ENCODE measurements around the gene LCORL. TPM values are rescaled to one million over a fixed set of nuclear protein-coding genes. Genes with fewer than 3 reads are reported as not detected.

Gene LCORL
- total and polyA plus RNA-seq, 2 of the 4 experiments (the other 2 are of a cell fraction), result 2.1 to 5.0 TPM

DNA sequence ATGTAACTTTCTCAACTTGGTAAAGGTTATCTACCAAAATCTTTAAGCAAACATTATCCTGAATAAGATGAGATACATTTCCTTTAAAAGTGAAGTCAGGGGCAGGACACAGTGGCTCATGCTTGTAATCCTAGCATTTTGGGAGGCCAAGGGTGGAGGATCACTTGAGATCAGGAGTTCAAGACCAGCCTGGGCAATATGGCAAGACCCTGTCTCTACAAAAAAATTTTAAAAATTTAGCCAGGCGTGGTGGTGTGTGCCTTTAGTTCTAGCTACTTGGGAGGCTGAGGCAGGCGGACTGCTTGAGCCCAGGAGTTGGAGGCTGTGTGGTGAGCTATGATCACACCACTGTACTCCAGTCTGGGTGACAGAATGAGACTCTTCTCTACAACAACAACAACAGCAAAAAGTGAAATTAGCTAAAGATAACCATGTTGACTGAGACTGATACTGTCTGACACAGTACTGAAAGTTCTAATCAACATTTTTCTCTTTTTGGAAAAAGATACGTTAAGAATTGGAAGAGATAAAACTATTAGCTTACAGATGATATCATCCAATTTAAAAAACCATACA lies 215.9 kb downstream of the LCORL start:
- no TSS peak for BruUV-seq (replicated peaks)

More for the DNA sequence above, 215.9 kb downstream of the LCORL start:
- no peak overlapping the region for H2AK9ac ChIP-seq (replicated peaks; ENCODE audit: low read depth, low read length, poor library complexity)
- no peaks in the 10 kb centered on the region for H3K27me3 ChIP-seq (ENCODE audit: control insufficient read depth, insufficient read depth, low read length)
- H4K91ac ChIP-seq (ENCODE audit: insufficient read depth, low read depth, low read length), result no peak overlapping the region
- H3K23ac ChIP-seq (ENCODE audit: low read depth, low read length), result no peak overlapping the region
- no peaks in the 10 kb centered on the region for H3K9me3 ChIP-seq (ENCODE audit: control insufficient read depth, insufficient read depth, low read length)
- H4K8ac ChIP-seq (ENCODE audit: low read depth in 2 of 2, low read length in 2 of 2), result no peak overlapping the region
- no peak overlapping the region for H3K4ac ChIP-seq (ENCODE audit: low read depth, low read length)
- H3K18ac ChIP-seq (ENCODE audit: low read depth, low read length), result no peak overlapping the region
- no peak for ATAC-seq (ENCODE audit: low read depth)
- in situ Hi-C loops (cut with MboI; ENCODE audit: low sequenced_read_pairs), result loop anchor here (25.0 kb wide), 1 partner anchor 218 kb away; the partner anchor contains the start of gene LAP3
- ChIA-PET POLR2A (ENCODE audit: unreplicated experiment) (no interaction called here), CTCF (interaction anchor here (1.3 kb wide), 1 partner anchor 256 kb away, joined by 5 read pairs; no protein-coding TSS in a partner anchor)
- no peak overlapping the region for H3K4me2 ChIP-seq (ENCODE audit: low read depth, low read length)
- H2AFZ ChIP-seq (replicated peaks; ENCODE audit: low read length, poor library complexity), result no peak overlapping the region
- H4K5ac ChIP-seq (ENCODE audit: low read depth, low read length), result no peak overlapping the region
- H3K9ac ChIP-seq (ENCODE audit: low read depth, low read length), result no peak overlapping the region
- H3K9me1 ChIP-seq (ENCODE audit: insufficient read depth, low read length), result no peaks in the 10 kb centered on the region
- H2BK120ac ChIP-seq (ENCODE audit: low read depth, low read length), result no peak overlapping the region
- no CpG with 5 or more reads among the region's 3 CpGs for WGBS, 2 experiments (ENCODE audit: extremely low coverage in 2 of 2, insufficient read length in 1 of 2)
- H2BK20ac ChIP-seq (ENCODE audit: low read depth, low read length), result no peak overlapping the region
- no peak for DNase-seq
- intact Hi-C loops (cut with micrococcal nuclease), result no loop called here
- H2BK15ac ChIP-seq (ENCODE audit: low read depth, low read length), result no peak overlapping the region
- H2BK5ac ChIP-seq (ENCODE audit: low read depth, low read length, poor library complexity, severe bottlenecking), result no peak overlapping the region
- H2AK5ac ChIP-seq (ENCODE audit: low read depth, low read length), result no peak overlapping the region
- peaks cover 2% of the 10 kb centered on the region; the same call in 1 of the 2 replicates for H3K4me1 ChIP-seq (ENCODE audit: control insufficient read depth, insufficient read depth, low read length)
- H4K20me1 ChIP-seq (ENCODE audit: insufficient read depth, low read length), result peaks cover 23% of the 10 kb centered on the region; the same call in 1 of the 2 replicates
- peaks cover 22 to 33% of the 10 kb centered on the region in 2 experiments for H3K79me1 ChIP-seq (ENCODE audit: low read depth in 1 of 2, low read length in 2 of 2)
- H3K27ac ChIP-seq (ENCODE audit: insufficient read depth, low read length), result no peak overlapping the region
- H3K36me3 ChIP-seq (ENCODE audit: control insufficient read depth, insufficient read depth, low read length), result peaks cover 20% of the 10 kb centered on the region
- H3K56ac ChIP-seq (ENCODE audit: extremely low read depth, insufficient read depth, low read length), result no peak overlapping the region
- TF ChIP-seq RAD21 (IDR thresholded peaks at IDR 0.05; ENCODE audit: low read length), result no peak
- no peak overlapping the region for H3K14ac ChIP-seq (replicated peaks; ENCODE audit: low read depth, low read length)
- dilution Hi-C loops (cut with HindIII; ENCODE audit: low sequenced_read_pairs, unreplicated experiment), result no loop called here
- no peak overlapping the region for H3K4me3 ChIP-seq (ENCODE audit: insufficient read depth, low read depth, low read length)
